H9 (cell line): Measurements from ENCODE around the gene IRF2BPL. TPM values are rescaled to one million over a fixed set of nuclear protein-coding genes. Genes with fewer than 3 reads are reported as not detected.

ENCODE experiments used
- DNase-seq: peaks from one replicate; pipeline ENCODE4 v3.0.0-alpha.2; 2017
- H2AFZ ChIP-seq: one replicate; pipeline ENCODE4 v1.6.1; 2013; ENCODE audit warnings: mild to moderate bottlenecking, low read length, control low read depth, moderate library complexity
- H2AK5ac ChIP-seq: 2 replicates; pipeline ENCODE4 v1.6.1; 2013; ENCODE audit warnings: low read length, control low read depth, mixed read lengths; ENCODE audit not compliant: insufficient read length
- H2BK120ac ChIP-seq: one replicate; pipeline ENCODE4 v1.6.1; 2013; ENCODE audit warnings: low read depth, mild to moderate bottlenecking, low read length, control low read depth, inconsistent platforms; ENCODE audit not compliant: poor library complexity, severe bottlenecking
- H2BK12ac ChIP-seq: 2 replicates; pipeline ENCODE4 v1.6.1; 2013; ENCODE audit warnings: low read length, control low read depth, mixed read lengths, low read depth; ENCODE audit not compliant: insufficient read length
- H2BK15ac ChIP-seq: 2 replicates; pipeline ENCODE4 v1.6.1; 2013; ENCODE audit warnings: low read depth, low read length, control low read depth
- H2BK20ac ChIP-seq: one replicate; pipeline ENCODE4 v1.6.1; 2013; ENCODE audit warnings: low read depth, mild to moderate bottlenecking, low read length, control low read depth, inconsistent platforms; ENCODE audit not compliant: poor library complexity, severe bottlenecking
- H2BK5ac ChIP-seq: 2 replicates; pipeline ENCODE4 v1.6.1; 2013; ENCODE audit warnings: low read length, control low read depth, mixed read lengths; ENCODE audit not compliant: insufficient read length
- H3K14ac ChIP-seq: 2 replicates; pipeline ENCODE4 v1.6.1; 2013; ENCODE audit warnings: low read length, control low read depth; ENCODE audit not compliant: insufficient read depth
- H3K18ac ChIP-seq: 2 replicates; pipeline ENCODE4 v1.6.1; 2013; ENCODE audit warnings: low read depth, mild to moderate bottlenecking, mixed read lengths, low read length, control low read depth; ENCODE audit not compliant: insufficient read length
- H3K23ac ChIP-seq: 2 replicates; pipeline ENCODE4 v1.6.1; 2013; ENCODE audit warnings: low read length, control low read depth, mixed read lengths, low read depth; ENCODE audit not compliant: insufficient read length
- H3K23me2 ChIP-seq: 2 replicates; pipeline ENCODE4 v1.6.1; 2013; ENCODE audit warnings: low read depth, mild to moderate bottlenecking, mixed read lengths, low read length, control low read depth; ENCODE audit not compliant: insufficient read length, poor library complexity, severe bottlenecking
- H3K27ac ChIP-seq: 2 replicates; pipeline ENCODE4 v1.5.1; 2013; ENCODE audit warnings: low read length, control low read depth, mixed read lengths, low read depth; ENCODE audit not compliant: insufficient read length
- H3K27me3 ChIP-seq: 2 replicates; pipeline ENCODE4 v1.6.1; 2013; ENCODE audit warnings: low read length, control low read depth, inconsistent platforms; ENCODE audit not compliant: insufficient read depth
- H3K4ac ChIP-seq: 2 replicates; pipeline ENCODE4 v1.6.1; 2013; ENCODE audit warnings: low read depth, mild to moderate bottlenecking, control low read depth, inconsistent platforms, low read length, moderate library complexity
- H3K4me1 ChIP-seq: 2 replicates; pipeline ENCODE4 v1.6.1; 2013; ENCODE audit warnings: low read length, control low read depth, inconsistent platforms; ENCODE audit not compliant: insufficient read depth
- H3K4me2 ChIP-seq: 2 replicates; pipeline ENCODE4 v1.6.1; 2013; ENCODE audit warnings: low read length, control low read depth, mixed read lengths; ENCODE audit not compliant: insufficient read length, insufficient read depth
- H3K56ac ChIP-seq: 2 replicates; pipeline ENCODE4 v1.6.1; 2013; ENCODE audit warnings: low read depth, mild to moderate bottlenecking, mixed read lengths, low read length, control low read depth; ENCODE audit not compliant: insufficient read length
- H3K79me1 ChIP-seq: 2 replicates; pipeline ENCODE4 v1.6.1; 2013; ENCODE audit warnings: low read depth, mild to moderate bottlenecking, moderate library complexity, low read length, control low read depth, inconsistent platforms; ENCODE audit not compliant: insufficient read depth, poor library complexity, severe bottlenecking
- H3K79me2 ChIP-seq: 2 replicates; pipeline ENCODE4 v1.6.1; 2013; ENCODE audit warnings: low read length, control low read depth, inconsistent platforms; ENCODE audit not compliant: insufficient read depth
- H3K9ac ChIP-seq: 2 replicates; pipeline ENCODE4 v1.6.1; 2013; ENCODE audit warnings: low read length, control low read depth, mixed read lengths; ENCODE audit not compliant: insufficient read length; ENCODE audit errors: extremely low read depth
- H3K9me3 ChIP-seq: one replicate; pipeline ENCODE4 v1.6.1; 2013; ENCODE audit warnings: low read depth, low read length, inconsistent platforms; ENCODE audit not compliant: control insufficient read depth
- H3T11ph ChIP-seq: one replicate; pipeline ENCODE4 v1.6.1; 2013; ENCODE audit warnings: mild to moderate bottlenecking, low read length, control low read depth, inconsistent platforms
- H4K20me1 ChIP-seq: one replicate; pipeline ENCODE4 v1.6.1; 2013; ENCODE audit not compliant: control insufficient read depth, insufficient read length, insufficient read depth
- H4K5ac ChIP-seq: 2 replicates; pipeline ENCODE4 v1.6.1; 2013; ENCODE audit warnings: low read depth, mild to moderate bottlenecking, mixed read lengths, low read length, control low read depth; ENCODE audit not compliant: insufficient read length
- H4K8ac ChIP-seq: replicated peaks from 2 replicates; pipeline ENCODE4 v1.6.1; 2013; ENCODE audit warnings: low read length, control low read depth, mixed read lengths, low read depth; ENCODE audit not compliant: insufficient read length
- H4K91ac ChIP-seq: 2 replicates; pipeline ENCODE4 v1.6.1; 2013; ENCODE audit warnings: low read depth, mild to moderate bottlenecking, moderate library complexity, mixed read lengths, low read length, control low read depth; ENCODE audit not compliant: insufficient read length
- H3K27ac Mint-ChIP-seq, 3 experiments: 2 replicates in 2 of 3; 3 replicates in 1 of 3; pipeline ENCODE4 v1.8.0; 2020 to 2021; ENCODE audit warnings: mixed read lengths in 3 of 3, mild to moderate bottlenecking in 1 of 3, moderate library complexity in 1 of 3
- H3K27me3 Mint-ChIP-seq: 2 replicates; pipeline ENCODE4 v1.8.0; 2021; ENCODE audit warnings: low read depth, mild to moderate bottlenecking, moderate library complexity, mixed read lengths
- H3K36me3 Mint-ChIP-seq, 3 experiments: 2 replicates in 2 of 3; 3 replicates in 1 of 3; pipeline ENCODE4 v1.8.0; 2020 to 2021; ENCODE audit warnings: low read depth in 3 of 3, mixed read lengths in 3 of 3; ENCODE audit not compliant: insufficient read depth in 1 of 3
- H3K4me1 Mint-ChIP-seq, 2 experiments: 2 replicates each; pipeline ENCODE4 v1.8.0; 2020; ENCODE audit warnings: mixed read lengths in 2 of 2
- H3K4me3 Mint-ChIP-seq, 2 experiments: 2 replicates in 1 of 2; 3 replicates in 1 of 2; pipeline ENCODE4 v1.8.0; 2020 to 2021; ENCODE audit warnings: mild to moderate bottlenecking in 2 of 2, mixed read lengths in 2 of 2, moderate library complexity in 1 of 2
- H3K9me3 Mint-ChIP-seq, 2 experiments: 2 replicates in 1 of 2; 3 replicates in 1 of 2; pipeline ENCODE4 v1.8.0; 2020; ENCODE audit warnings: mild to moderate bottlenecking in 2 of 2, mixed read lengths in 2 of 2, moderate library complexity in 1 of 2
- CTCF ChIP-seq: fragments of 200-600 bp; sonication (generic); conservative IDR thresholded peaks from 3 replicates; pipeline ENCODE4 v1.8.0; 2021; ENCODE audit warnings: antibody characterized with exemption, mild to moderate bottlenecking
- WGBS: extraction: QIAGEN DNeasy Blood & Tissue Kit; methylation state at CpG from one replicate; pipeline ENCODE4 v1.1.7; 2013; ENCODE audit warnings: missing lambda C conversion rate, low lambda C conversion rate, mixed read lengths; ENCODE audit not compliant: insufficient read length; ENCODE audit errors: extremely low coverage; 5-methylcytosine and 5-hydroxymethylcytosine counted together
- total RNA-seq: library from RNA; stranded (reverse); gene quantifications from 2 replicates; pipeline ENCODE4 v1.2.1, GENCODE V29; 2021

IRF2BPL gene
- total RNA-seq, 1 experiment from 2014 or later, result 59.0 TPM

- H3K27ac ChIP-seq, result no peak overlapping the region
- Mint-ChIP-seq H3K9me3 (no peaks in the 10 kb centered on the region), H3K27me3 (peaks cover 1% of the 10 kb centered on the region; the same call in 1 of the 2 replicates), H3K36me3 (no peaks in the 10 kb centered on the region), H3K4me3 (no peak overlapping the region), H3K4me1 (peaks cover 18 to 25% of the 10 kb centered on the region in 2 experiments), H3K27ac (no peak overlapping the region)
- H4K20me1 ChIP-seq, result no peaks in the 10 kb centered on the region
- no peak for TF ChIP-seq CTCF
- no peak overlapping the region for H2BK5ac ChIP-seq
- H3K23me2 ChIP-seq, result no peaks in the 10 kb centered on the region
- no peak overlapping the region for H3K56ac ChIP-seq
- H3T11ph ChIP-seq, result no peak overlapping the region
- H3K79me1 ChIP-seq, result no peaks in the 10 kb centered on the region
- no peak overlapping the region for H2AK5ac ChIP-seq
- no peak overlapping the region for H4K5ac ChIP-seq
- H3K4ac ChIP-seq, result no peak overlapping the region
- no peaks in the 10 kb centered on the region for H3K27me3 ChIP-seq
- no peak overlapping the region for H4K91ac ChIP-seq
- H2BK120ac ChIP-seq, result no peak overlapping the region
- no peak overlapping the region for H2BK15ac ChIP-seq
- WGBS, result no CpG with 5 or more reads among the region's 6 CpGs
- H3K18ac ChIP-seq, result no peak overlapping the region
- H3K14ac ChIP-seq, result no peak overlapping the region
- H3K9me3 ChIP-seq, result no peaks in the 10 kb centered on the region
- H4K8ac ChIP-seq, result no peak overlapping the region
- H3K4me2 ChIP-seq, result no peak overlapping the region
- no peak overlapping the region for H2BK20ac ChIP-seq
- no peak overlapping the region for H2AFZ ChIP-seq
- H3K23ac ChIP-seq, result no peak overlapping the region
- no peaks in the 10 kb centered on the region for H3K79me2 ChIP-seq
- H3K4me1 ChIP-seq, result peaks cover 5% of the 10 kb centered on the region; the same call in 1 of the 2 replicates
- H3K9ac ChIP-seq, result no peak overlapping the region
- no peak overlapping the region for H2BK12ac ChIP-seq
- no peak for DNase-seq
These were observed 37.5 kb upstream of the IRF2BPL start for GRCh38 chr14:77065851-77066577.
